Measurements from ENCODE around the gene SLC25A21.

GRCh38 chr14:36674659-36675058 is 497.7 kb downstream of the SLC25A21 start:
- no peak for TF ChIP-seq CTCF (IDR thresholded peaks at IDR 0.05 in 8 of 11, conservative IDR thresholded peaks at IDR 0.05 in 3 of 11)
- TF ChIP-seq POLR2A (IDR thresholded peaks at IDR 0.05): no peak
